Parathyroid adenoma (tissue), 2 donors: Measurements from ENCODE around the gene AKR7A3.

Source experiments
- H2AFZ ChIP-seq: fragments of 300-600 bp; sonication (generic); one replicate; pipeline ENCODE4 v1.7.0; 2017; ENCODE audit warnings: antibody characterized with exemption, mild to moderate bottlenecking
- H3K27ac ChIP-seq: fragments of 300-600 bp; sonication (generic); one replicate; pipeline ENCODE4 v1.7.0; 2017
- H3K27me3 ChIP-seq: fragments of 300-600 bp; sonication (generic); one replicate; pipeline ENCODE4 v1.7.0; 2017; ENCODE audit warnings: low read length; ENCODE audit not compliant: control insufficient read depth, insufficient read depth
- H3K36me3 ChIP-seq: fragments of 300-600 bp; sonication (generic); one replicate; pipeline ENCODE4 v1.7.0; 2017; ENCODE audit warnings: low read length; ENCODE audit not compliant: control insufficient read depth, insufficient read depth
- H3K4me1 ChIP-seq: fragments of 300-600 bp; sonication (generic); one replicate; pipeline ENCODE4 v1.7.0; 2017; ENCODE audit warnings: control low read depth
- H3K4me2 ChIP-seq: fragments of 300-600 bp; sonication (generic); one replicate; pipeline ENCODE4 v1.7.0; 2017; ENCODE audit warnings: low read length
- H3K4me3 ChIP-seq: fragments of 300-600 bp; sonication (generic); one replicate; pipeline ENCODE4 v1.7.0; 2017; ENCODE audit warnings: low read depth, low read length
- H3K79me2 ChIP-seq: fragments of 300-600 bp; sonication (generic); one replicate; pipeline ENCODE4 v1.7.0; 2017; ENCODE audit warnings: control low read depth
- H3K9ac ChIP-seq: fragments of 300-600 bp; sonication (generic); one replicate; pipeline ENCODE4 v1.7.0; 2017; ENCODE audit warnings: mild to moderate bottlenecking
- H3K9me3 ChIP-seq: fragments of 300-600 bp; sonication (generic); one replicate; pipeline ENCODE4 v1.7.0; 2017; ENCODE audit warnings: low read length; ENCODE audit not compliant: control insufficient read depth
- CTCF ChIP-seq: fragments of 300-600 bp; sonication (generic); IDR thresholded peaks from one replicate; pipeline ENCODE4 v1.7.0; 2017; ENCODE audit warnings: antibody characterized with exemption, mild to moderate bottlenecking
- donor health status: primary hyperparathyroidism.

The AKR7A3 gene

DNA sequence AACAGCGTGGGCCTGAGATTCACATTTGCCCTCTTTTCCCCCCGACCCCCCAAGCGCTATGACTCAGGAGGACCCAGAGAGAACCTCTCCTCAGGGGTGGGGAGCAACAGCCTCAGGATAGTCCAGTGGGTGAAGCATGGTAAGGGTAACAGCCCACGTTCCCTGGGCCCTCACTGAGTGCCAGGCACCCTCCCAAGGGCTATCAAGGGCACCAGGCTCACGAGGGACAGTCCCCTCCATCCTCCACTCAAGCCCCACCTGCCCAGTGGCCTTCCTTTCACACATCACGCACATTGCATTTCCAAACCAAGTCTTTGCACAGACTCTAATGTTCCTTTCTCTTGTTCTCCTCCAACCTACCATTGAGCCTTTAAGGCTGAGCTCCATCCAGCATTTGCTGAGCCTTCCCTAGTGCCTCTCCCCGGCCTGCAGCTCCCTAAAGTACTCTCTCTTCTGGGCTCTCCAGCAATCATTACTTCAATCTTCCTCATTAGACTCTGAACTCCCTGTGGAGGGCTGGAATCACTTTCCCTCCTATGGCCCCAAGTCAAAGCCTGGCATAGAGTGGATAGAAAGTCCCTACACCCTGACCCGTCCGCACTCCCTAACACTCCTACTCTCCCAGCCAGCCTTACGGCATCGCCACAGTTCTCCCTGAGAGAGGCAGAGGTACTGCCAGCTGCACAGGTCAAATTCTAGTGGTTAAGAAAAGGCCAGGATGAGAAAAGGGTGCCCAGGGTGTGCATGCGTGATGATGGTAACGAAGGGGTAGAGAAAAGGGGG, 22.3 kb upstream of the AKR7A3 start:
- no peak for TF ChIP-seq CTCF
- Histone ChIP-seq H2AFZ (peak overlapping the region; percentile 77), H3K9ac (no peak overlapping the region), H3K9me3 (no peaks in the 10 kb centered on the region), H3K79me2 (no peaks in the 10 kb centered on the region), H3K4me1 (no peaks in the 10 kb centered on the region), H3K4me3 (peak overlapping the region; percentile 69), H3K27me3 (no peaks in the 10 kb centered on the region), H3K4me2 (peak overlapping the region; percentile 71), H3K27ac (no peak overlapping the region), H3K36me3 (no peaks in the 10 kb centered on the region)

DNA sequence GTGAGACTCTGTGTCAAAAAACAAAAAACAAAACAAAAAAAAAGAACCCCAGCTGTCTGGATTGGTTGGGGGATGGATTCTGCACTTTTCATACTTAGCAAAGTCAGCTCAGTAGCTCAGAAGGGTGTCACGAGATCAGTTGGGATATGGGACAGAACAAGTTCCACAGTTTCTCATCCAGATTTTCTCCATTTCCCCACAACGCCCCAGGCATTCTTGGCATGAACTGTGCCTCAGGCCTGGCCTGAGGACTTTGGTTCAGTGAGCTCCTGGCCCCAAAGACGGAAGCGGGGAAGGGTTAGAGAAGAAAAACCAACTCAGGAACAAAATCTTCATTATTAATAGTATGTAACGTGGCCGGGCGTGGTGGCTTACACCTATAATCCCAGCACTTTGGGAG, 21.5 kb upstream of the AKR7A3 start:
- H3K27ac ChIP-seq = no peak overlapping the region

GRCh38 chr1:19309123-19309813, 20.7 kb upstream of the AKR7A3 start:
- Histone ChIP-seq H3K79me2 (no peaks in the 10 kb centered on the region), H3K27me3 (no peaks in the 10 kb centered on the region), H3K4me2 (no peak overlapping the region), H3K9ac (no peak overlapping the region), H2AFZ (no peak overlapping the region), H3K27ac (no peak overlapping the region), H3K36me3 (no peaks in the 10 kb centered on the region), H3K9me3 (no peaks in the 10 kb centered on the region), H3K4me3 (no peak overlapping the region), H3K4me1 (no peaks in the 10 kb centered on the region)
- no peak for TF ChIP-seq CTCF

More for the DNA sequence above, 21.5 kb upstream of the AKR7A3 start:
- Histone ChIP-seq H3K79me2 (no peaks in the 10 kb centered on the region), H3K9me3 (no peaks in the 10 kb centered on the region), H3K4me2 (no peak overlapping the region), H3K4me3 (no peak overlapping the region), H3K9ac (no peak overlapping the region), H3K36me3 (no peaks in the 10 kb centered on the region), H2AFZ (no peak overlapping the region), H3K4me1 (no peaks in the 10 kb centered on the region), H3K27me3 (no peaks in the 10 kb centered on the region)
- no peak for TF ChIP-seq CTCF

DNA sequence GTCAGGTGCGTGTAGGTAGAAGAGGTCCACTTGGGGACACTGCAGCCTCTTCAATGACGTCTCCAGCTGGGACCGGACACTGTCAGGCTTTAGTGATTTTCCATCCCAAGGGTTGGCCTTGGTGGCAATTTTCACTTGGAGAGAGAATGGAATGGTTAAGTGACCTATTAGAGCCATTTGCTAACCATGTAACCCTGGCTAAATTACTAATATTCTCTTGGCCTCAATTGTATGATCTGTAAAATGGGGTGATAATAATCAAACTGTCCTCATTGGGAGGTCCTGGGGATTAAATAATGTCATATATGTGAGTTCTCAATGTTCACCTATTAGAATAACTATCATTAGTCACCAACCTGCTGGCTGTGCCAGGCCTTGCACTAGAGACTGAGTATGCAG, 19.9 kb upstream of the AKR7A3 start:
- Histone ChIP-seq H3K9ac (no peak overlapping the region), H3K79me2 (no peaks in the 10 kb centered on the region), H3K9me3 (no peaks in the 10 kb centered on the region), H3K27me3 (no peaks in the 10 kb centered on the region), H3K4me2 (no peak overlapping the region), H3K36me3 (no peaks in the 10 kb centered on the region), H3K27ac (no peak overlapping the region), H3K4me3 (no peak overlapping the region), H2AFZ (no peak overlapping the region), H3K4me1 (no peaks in the 10 kb centered on the region)
- no peak for TF ChIP-seq CTCF
